ENCODE results near the gene UROC1.

Gene UROC1

DNA sequence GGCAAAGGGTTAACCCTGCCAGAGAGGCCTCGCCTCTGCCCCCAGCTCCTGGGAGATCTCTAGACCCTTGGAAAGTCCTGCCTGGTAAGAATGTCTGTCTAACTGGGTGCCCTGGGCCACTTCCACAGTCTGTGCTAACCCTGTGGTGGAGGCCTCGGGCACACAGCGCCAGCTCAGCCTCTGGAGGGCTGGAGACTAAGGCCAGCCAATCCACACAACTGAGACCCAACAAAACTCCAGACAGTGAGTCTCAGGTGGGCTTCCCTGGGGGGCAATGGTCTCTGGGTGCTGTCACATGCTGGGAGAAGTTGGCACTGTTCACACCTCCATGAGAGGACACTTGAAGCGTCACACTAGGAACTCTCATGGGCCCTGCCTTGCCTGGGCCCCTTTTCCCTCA is 61.4 kb downstream of the UROC1 start:
- Histone ChIP-seq H3K27ac (no peak overlapping the region), H3K79me2 (ENCODE audit: insufficient read depth, low read depth) (no peaks in the 10 kb centered on the region), H4K20me1 (ENCODE audit: insufficient read depth) (no peaks in the 10 kb centered on the region), H3K27me3 (ENCODE audit: insufficient read depth, low read depth) (no peaks in the 10 kb centered on the region), H2AFZ (ENCODE audit: low read depth) (no peak overlapping the region), H3K4me3 (IDR thresholded peaks at IDR 0.05; ENCODE audit: insufficient read depth, low read depth, low read length) (no peak overlapping the region), H3K4me2 (no peak overlapping the region), H3K36me3 (ENCODE audit: insufficient read depth) (0 out of 2 replicates have a peak, but pooled peaks cover 4% of the 10 kb centered on the region), H3K9ac (no peak overlapping the region), H3K4me1 (ENCODE audit: low read depth, poor library complexity, severe bottlenecking) (no peaks in the 10 kb centered on the region)
- TF ChIP-seq, protein P1, sequence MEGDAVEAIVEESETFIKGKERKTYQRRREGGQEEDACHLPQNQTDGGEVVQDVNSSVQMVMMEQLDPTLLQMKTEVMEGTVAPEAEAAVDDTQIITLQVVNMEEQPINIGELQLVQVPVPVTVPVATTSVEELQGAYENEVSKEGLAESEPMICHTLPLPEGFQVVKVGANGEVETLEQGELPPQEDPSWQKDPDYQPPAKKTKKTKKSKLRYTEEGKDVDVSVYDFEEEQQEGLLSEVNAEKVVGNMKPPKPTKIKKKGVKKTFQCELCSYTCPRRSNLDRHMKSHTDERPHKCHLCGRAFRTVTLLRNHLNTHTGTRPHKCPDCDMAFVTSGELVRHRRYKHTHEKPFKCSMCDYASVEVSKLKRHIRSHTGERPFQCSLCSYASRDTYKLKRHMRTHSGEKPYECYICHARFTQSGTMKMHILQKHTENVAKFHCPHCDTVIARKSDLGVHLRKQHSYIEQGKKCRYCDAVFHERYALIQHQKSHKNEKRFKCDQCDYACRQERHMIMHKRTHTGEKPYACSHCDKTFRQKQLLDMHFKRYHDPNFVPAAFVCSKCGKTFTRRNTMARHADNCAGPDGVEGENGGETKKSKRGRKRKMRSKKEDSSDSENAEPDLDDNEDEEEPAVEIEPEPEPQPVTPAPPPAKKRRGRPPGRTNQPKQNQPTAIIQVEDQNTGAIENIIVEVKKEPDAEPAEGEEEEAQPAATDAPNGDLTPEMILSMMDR (conservative IDR thresholded peaks at IDR 0.05; ENCODE audit: low read depth, low read length) = no peak

DNA sequence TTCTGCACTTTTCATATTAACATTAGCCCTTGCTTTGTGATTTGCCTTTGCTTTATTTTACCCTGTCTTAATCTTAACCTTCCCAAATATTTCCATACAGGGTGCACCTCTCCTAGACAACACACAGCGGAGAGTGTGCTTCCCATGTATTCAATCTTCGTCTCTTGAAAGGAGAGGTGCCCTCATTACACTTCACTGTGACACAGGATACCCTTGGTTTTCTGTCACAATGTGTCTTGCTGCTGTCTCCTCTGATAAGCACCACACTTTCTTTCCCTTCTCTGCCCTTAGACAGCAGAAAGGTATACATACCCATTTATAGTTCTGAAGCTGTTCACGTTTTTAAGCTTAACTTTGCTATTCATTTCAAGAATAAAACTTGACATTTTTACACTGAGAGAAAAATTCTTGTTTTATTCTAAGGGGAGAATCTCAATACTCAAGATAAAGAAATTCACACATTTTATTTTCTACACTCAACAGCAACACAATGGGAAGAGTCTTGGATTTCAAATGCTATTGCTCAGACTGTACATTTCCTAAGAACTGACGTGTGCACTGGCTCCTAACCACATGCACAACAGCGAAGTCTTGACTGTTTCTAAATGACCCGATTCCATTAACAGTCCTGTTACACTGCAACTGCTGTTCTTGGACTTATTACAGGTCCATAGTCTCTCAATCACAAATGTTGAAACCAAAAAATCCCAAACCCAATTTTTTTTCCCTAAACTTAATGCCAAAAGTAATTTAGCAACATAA is 63.0 kb downstream of the UROC1 start:
- H3K36me3 ChIP-seq (ENCODE audit: insufficient read depth) = 0 out of 2 replicates have a peak, but pooled peaks cover 4% of the 10 kb centered on the region
- H3K27ac ChIP-seq = no peak overlapping the region
- no peak overlapping the region for H2AFZ ChIP-seq (ENCODE audit: low read depth)

DNA sequence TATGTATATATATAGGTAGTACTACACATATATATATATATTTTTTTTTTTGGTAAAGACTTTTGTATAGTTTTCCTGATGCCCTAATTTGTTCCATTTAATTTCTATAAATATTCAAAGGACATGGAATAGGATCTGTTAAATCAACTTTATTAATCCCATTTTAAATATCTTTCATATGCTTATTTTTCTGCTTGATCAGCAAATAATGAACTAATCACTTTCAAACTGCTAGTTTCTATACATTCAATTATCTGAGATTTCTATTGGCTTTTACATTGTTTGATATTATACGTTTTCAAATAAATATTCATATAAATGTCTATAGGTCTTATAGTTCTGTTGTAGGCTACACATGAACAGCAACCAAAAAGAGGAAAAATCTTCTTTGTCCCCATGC is 63.5 kb downstream of the UROC1 start:
- Histone ChIP-seq H3K4me1 (ENCODE audit: low read depth, poor library complexity, severe bottlenecking) (no peaks in the 10 kb centered on the region), H3K27ac (no peak overlapping the region), H3K4me3 (IDR thresholded peaks at IDR 0.05; ENCODE audit: insufficient read depth, low read depth, low read length) (no peak overlapping the region), H3K36me3 (ENCODE audit: insufficient read depth) (0 out of 2 replicates have a peak, but pooled peaks cover 4% of the 10 kb centered on the region), H4K20me1 (ENCODE audit: insufficient read depth) (no peaks in the 10 kb centered on the region), H3K79me2 (ENCODE audit: insufficient read depth, low read depth) (no peaks in the 10 kb centered on the region), H2AFZ (ENCODE audit: low read depth) (no peak overlapping the region), H3K9ac (no peak overlapping the region), H3K27me3 (ENCODE audit: insufficient read depth, low read depth) (no peaks in the 10 kb centered on the region), H3K4me2 (no peak overlapping the region)
- TF ChIP-seq, protein P1 (conservative IDR thresholded peaks at IDR 0.05; ENCODE audit: low read depth, low read length) = no peak

More for the DNA sequence above, 63.0 kb downstream of the UROC1 start:
- Histone ChIP-seq H3K4me1 (ENCODE audit: low read depth, poor library complexity, severe bottlenecking) (no peaks in the 10 kb centered on the region), H4K20me1 (ENCODE audit: insufficient read depth) (no peaks in the 10 kb centered on the region), H3K9ac (no peak overlapping the region), H3K27me3 (ENCODE audit: insufficient read depth, low read depth) (no peaks in the 10 kb centered on the region), H3K4me2 (no peak overlapping the region), H3K79me2 (ENCODE audit: insufficient read depth, low read depth) (no peaks in the 10 kb centered on the region), H3K4me3 (IDR thresholded peaks at IDR 0.05; ENCODE audit: insufficient read depth, low read depth, low read length) (no peak overlapping the region)
- TF ChIP-seq, protein P1 (conservative IDR thresholded peaks at IDR 0.05; ENCODE audit: low read depth, low read length) = no peak

DNA sequence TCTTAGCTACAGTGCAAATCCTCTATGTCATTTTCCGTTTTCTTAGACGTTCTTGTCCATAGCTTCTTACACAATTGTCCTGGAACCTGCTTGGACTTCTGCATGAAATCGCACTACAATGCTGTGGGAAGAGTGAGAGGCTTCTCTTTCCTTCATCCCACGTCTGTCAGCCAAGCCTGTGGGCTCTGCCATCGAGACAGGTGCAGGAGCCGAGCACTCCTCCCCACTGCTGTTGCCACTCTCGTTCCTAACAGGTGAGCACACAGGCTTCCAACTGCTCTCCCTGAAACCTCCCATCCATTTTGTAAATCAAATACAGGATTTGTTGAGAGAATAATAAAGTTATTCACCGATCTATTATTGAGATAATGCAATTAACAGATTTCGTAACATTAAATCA is 65.4 kb downstream of the UROC1 start:
- H3K4me2 ChIP-seq = no peak overlapping the region
- no peak overlapping the region for H2AFZ ChIP-seq (ENCODE audit: low read depth)
- H3K4me3 ChIP-seq (IDR thresholded peaks at IDR 0.05; ENCODE audit: insufficient read depth, low read depth, low read length) = no peak overlapping the region
- H3K79me2 ChIP-seq (ENCODE audit: insufficient read depth, low read depth) = no peaks in the 10 kb centered on the region
- no peak overlapping the region for H3K9ac ChIP-seq
- TF ChIP-seq, protein P1 (conservative IDR thresholded peaks at IDR 0.05; ENCODE audit: low read depth, low read length) = no peak
- no peaks in the 10 kb centered on the region for H3K27me3 ChIP-seq (ENCODE audit: insufficient read depth, low read depth)
- H4K20me1 ChIP-seq (ENCODE audit: insufficient read depth) = no peaks in the 10 kb centered on the region
- H3K4me1 ChIP-seq (ENCODE audit: low read depth, poor library complexity, severe bottlenecking) = no peaks in the 10 kb centered on the region
- no peak overlapping the region for H3K27ac ChIP-seq
- H3K36me3 ChIP-seq (ENCODE audit: insufficient read depth) = 0 out of 2 replicates have a peak, but pooled peaks cover 4% of the 10 kb centered on the region
